IMR-90 (cell line): ENCODE data around the gene DPP8.

Source experiments
- BHLHE40 ChIP-seq: fragments of 150-350 bp; IDR thresholded peaks from 2 replicates; pipeline ENCODE4 v1.6.1; 2016; ENCODE audit warnings: mild to moderate bottlenecking, low read depth, low read length
- CHD1 ChIP-seq: IDR thresholded peaks from 2 replicates; pipeline ENCODE4 v1.6.1; 2012; ENCODE audit warnings: low read depth, low read length, improper control_type of control experiment
- MAZ ChIP-seq: IDR thresholded peaks from 2 replicates; pipeline ENCODE4 v1.6.1; 2012; ENCODE audit warnings: low read depth, mild to moderate bottlenecking, low read length, improper control_type of control experiment, moderate library complexity, borderline replicate concordance
- MXI1 ChIP-seq: IDR thresholded peaks from 2 replicates; pipeline ENCODE4 v1.6.1; 2012; ENCODE audit warnings: low read depth, mild to moderate bottlenecking, low read length, moderate library complexity, borderline replicate concordance
- POLR2A ChIP-seq: IDR thresholded peaks from 2 replicates; pipeline ENCODE4 v1.6.1; 2012; ENCODE audit warnings: mild to moderate bottlenecking, low read depth, low read length
- RAD21 ChIP-seq: IDR thresholded peaks from 2 replicates; pipeline ENCODE4 v1.6.1; 2012; ENCODE audit warnings: low read length, improper control_type of control experiment
- RFX5 ChIP-seq: IDR thresholded peaks from 2 replicates; pipeline ENCODE4 v1.8.0; 2012; ENCODE audit warnings: low read depth, mild to moderate bottlenecking, low read length, moderate library complexity
- SMC3 ChIP-seq: fragments of 150-350 bp; IDR thresholded peaks from 2 replicates; pipeline ENCODE4 v1.6.1; 2016; ENCODE audit warnings: low read depth, mild to moderate bottlenecking, antibody characterized with exemption, low read length, moderate library complexity
- USF2 ChIP-seq: fragments of 150-350 bp; IDR thresholded peaks from 2 replicates; pipeline ENCODE4 v1.6.1; 2017; ENCODE audit warnings: mild to moderate bottlenecking, antibody characterized with exemption, low read length, low read depth
- TF ChIP-seq, protein P1 (sequence below): conservative IDR thresholded peaks from 2 replicates; pipeline ENCODE4 v1.5.1; 2012; ENCODE audit warnings: mild to moderate bottlenecking, low read depth, low read length, improper control_type of control experiment

- no peak for TF ChIP-seq POLR2A
- TF ChIP-seq, protein P1, sequence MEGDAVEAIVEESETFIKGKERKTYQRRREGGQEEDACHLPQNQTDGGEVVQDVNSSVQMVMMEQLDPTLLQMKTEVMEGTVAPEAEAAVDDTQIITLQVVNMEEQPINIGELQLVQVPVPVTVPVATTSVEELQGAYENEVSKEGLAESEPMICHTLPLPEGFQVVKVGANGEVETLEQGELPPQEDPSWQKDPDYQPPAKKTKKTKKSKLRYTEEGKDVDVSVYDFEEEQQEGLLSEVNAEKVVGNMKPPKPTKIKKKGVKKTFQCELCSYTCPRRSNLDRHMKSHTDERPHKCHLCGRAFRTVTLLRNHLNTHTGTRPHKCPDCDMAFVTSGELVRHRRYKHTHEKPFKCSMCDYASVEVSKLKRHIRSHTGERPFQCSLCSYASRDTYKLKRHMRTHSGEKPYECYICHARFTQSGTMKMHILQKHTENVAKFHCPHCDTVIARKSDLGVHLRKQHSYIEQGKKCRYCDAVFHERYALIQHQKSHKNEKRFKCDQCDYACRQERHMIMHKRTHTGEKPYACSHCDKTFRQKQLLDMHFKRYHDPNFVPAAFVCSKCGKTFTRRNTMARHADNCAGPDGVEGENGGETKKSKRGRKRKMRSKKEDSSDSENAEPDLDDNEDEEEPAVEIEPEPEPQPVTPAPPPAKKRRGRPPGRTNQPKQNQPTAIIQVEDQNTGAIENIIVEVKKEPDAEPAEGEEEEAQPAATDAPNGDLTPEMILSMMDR = no peak
- TF ChIP-seq RAD21 = no peak
- no peak for TF ChIP-seq MXI1
- TF ChIP-seq CHD1 = no peak
- TF ChIP-seq SMC3 = no peak
- TF ChIP-seq MAZ = no peak
- no peak for TF ChIP-seq RFX5
- TF ChIP-seq BHLHE40 = no peak
- TF ChIP-seq USF2 = no peak
Measured at GRCh38 chr15:65524226-65524625, 6.7 kb upstream of the DPP8 start.
